K562 (cell line): ENCODE data around the gene DHRS11. TPM values are rescaled to one million over a fixed set of nuclear protein-coding genes. Genes with fewer than 3 reads are reported as not detected.

ENCODE experiments used
- BCLAF1 ChIP-seq, 2 experiments: fragments of 450-650 bp in 1 of 2; IDR thresholded peaks; 2 replicates each; pipeline ENCODE4 v1.6.1; 2011 to 2017; ENCODE audit warnings: low read depth in 2 of 2, antibody characterized with exemption in 1 of 2, borderline replicate concordance in 1 of 2, low read length in 1 of 2, mild to moderate bottlenecking in 1 of 2, mixed read lengths in 1 of 2; ENCODE audit not compliant: control insufficient read depth in 1 of 2
- BDP1 ChIP-seq: IDR thresholded peaks from 3 replicates; pipeline ENCODE4 v1.6.1; 2011; ENCODE audit not compliant: insufficient read length, insufficient read depth
- BRD9 ChIP-seq: fragments of 450-650 bp; IDR thresholded peaks from 2 replicates; pipeline ENCODE4 v1.6.1; 2018; ENCODE audit warnings: low read depth; ENCODE audit not compliant: partially characterized antibody
- NEUROD1 ChIP-seq: fragments of 150-350 bp; IDR thresholded peaks from 2 replicates; pipeline ENCODE4 v1.6.1; 2014; ENCODE audit warnings: borderline replicate concordance, low read length, low read depth; ENCODE audit not compliant: partially characterized antibody
- PURB ChIP-seq: sonication (generic); formaldehyde crosslinking; IDR thresholded peaks from 2 replicates; pipeline ENCODE4 v1.9.0; 2021; ENCODE audit warnings: low read depth, mild to moderate bottlenecking, missing genetic modification reagents
- PYGO2 ChIP-seq: fragments of 450-650 bp; IDR thresholded peaks from 2 replicates; pipeline ENCODE4 v1.6.1; 2016; ENCODE audit warnings: mild to moderate bottlenecking, missing genetic modification characterization, moderate library complexity, missing compliant biosample characterization
- RBFOX2 ChIP-seq: fragments of 200-400 bp; formaldehyde crosslinking; IDR thresholded peaks from 2 replicates; pipeline ENCODE4 v1.6.1; 2017; ENCODE audit warnings: low read depth, mild to moderate bottlenecking, low read length, moderate library complexity
- RFX1 ChIP-seq: fragments of 450-650 bp; IDR thresholded peaks from 2 replicates; pipeline ENCODE4 v1.6.1; 2016; ENCODE audit warnings: mild to moderate bottlenecking, moderate library complexity
- SMAD1 ChIP-seq: fragments of 150-350 bp; IDR thresholded peaks from 2 replicates; pipeline ENCODE4 v1.6.1; 2014; ENCODE audit warnings: low read length, low read depth; ENCODE audit not compliant: partially characterized antibody
- SMAD4 ChIP-seq: fragments of 250-450 bp; sonication (Bioruptor Pico); conservative IDR thresholded peaks from 2 replicates; pipeline ENCODE4 v1.8.0; 2021; ENCODE audit warnings: inconsistent platforms, mild to moderate bottlenecking, moderate library complexity
- ZBTB49 ChIP-seq: sonication (generic); formaldehyde crosslinking; IDR thresholded peaks from 2 replicates; pipeline ENCODE4 v1.8.0; 2022; ENCODE audit warnings: missing genetic modification reagents, mild to moderate bottlenecking, borderline replicate concordance
- ZNF324 ChIP-seq: fragments of 250-450 bp; sonication (Bioruptor Pico); IDR thresholded peaks from 2 replicates; pipeline ENCODE4 v1.4.0; 2020; ENCODE audit warnings: mild to moderate bottlenecking
- ZNF561 ChIP-seq: fragments of 450-650 bp; formaldehyde crosslinking; conservative IDR thresholded peaks from 2 replicates; pipeline ENCODE4 v1.4.0; 2020; ENCODE audit warnings: mild to moderate bottlenecking, moderate library complexity
- ZNF830 ChIP-seq: fragments of 250-450 bp; sonication (Bioruptor Pico); IDR thresholded peaks from 2 replicates; pipeline ENCODE4 v1.5.0; 2021; ENCODE audit warnings: mild to moderate bottlenecking
- polyA plus RNA-seq, 8 experiments: library from polyadenylated mRNA; depleted of rRNA in 4 of 8; stranded (reverse) in 5 of 8; unstranded in 3 of 8; fragments of >200 nt; fragmentation: Nextera tagmentation in 2 of 8; fragmentation: Illumina TruSeq in 1 of 8; extraction: Ambion mirVana in 2 of 8; extraction: Trizol in 1 of 8; gene quantifications; 2 replicates each; pipeline versions ENCODE4 v1.2.1 to v1.2.3, GENCODE V29; 2011 to 2014; ENCODE audit warnings: inconsistent platforms in 1 of 8, missing spikeins in 1 of 8
- total RNA-seq, 7 experiments: library from RNA; depleted of rRNA in 6 of 7; stranded (reverse); fragments of >200 nt in 6 of 7; fragmentation: Illumina TruSeq in 2 of 7; extraction: Trizol in 2 of 7; gene quantifications; 2 replicates each; pipeline versions ENCODE4 v1.2.1 to v1.2.3, GENCODE V29; 2011 to 2021; ENCODE audit warnings: low replicate concordance in 1 of 7
- TF ChIP-seq, protein P1 (sequence below): fragments of 450-650 bp; IDR thresholded peaks from 2 replicates; pipeline ENCODE4 v1.6.1; 2016; ENCODE audit warnings: antibody characterized with exemption
- TF ChIP-seq, protein P2 (sequence below): fragments of 200-400 bp; formaldehyde crosslinking; IDR thresholded peaks from 2 replicates; pipeline ENCODE4 v1.6.1; 2017; ENCODE audit warnings: mild to moderate bottlenecking, low read depth, low read length, moderate library complexity
- TF ChIP-seq, protein P3 (sequence below): sonication (generic); formaldehyde crosslinking; IDR thresholded peaks from 2 replicates; pipeline ENCODE4 v1.9.0; 2022; ENCODE audit warnings: mild to moderate bottlenecking, missing genetic modification reagents

The DHRS11 gene
- total and polyA plus RNA-seq, 9 of the 15 experiments (the other 6 are each of a cell fraction or from before 2014, with no cell fraction given), result 15.2 to 123 (median 59.8) TPM

- no peak for TF ChIP-seq BRD9
- TF ChIP-seq SMAD1, result no peak
- no peak for TF ChIP-seq BDP1
- peak in 1 of 2 experiments; percentile 39; a peak in 1 of 4 replicates for TF ChIP-seq BCLAF1 (IDR thresholded peaks at IDR 0.05; ENCODE audit: borderline replicate concordance in 1 of 2, control insufficient read depth in 1 of 2, low read depth in 2 of 2, low read length in 1 of 2)
- TF ChIP-seq, protein P1, sequence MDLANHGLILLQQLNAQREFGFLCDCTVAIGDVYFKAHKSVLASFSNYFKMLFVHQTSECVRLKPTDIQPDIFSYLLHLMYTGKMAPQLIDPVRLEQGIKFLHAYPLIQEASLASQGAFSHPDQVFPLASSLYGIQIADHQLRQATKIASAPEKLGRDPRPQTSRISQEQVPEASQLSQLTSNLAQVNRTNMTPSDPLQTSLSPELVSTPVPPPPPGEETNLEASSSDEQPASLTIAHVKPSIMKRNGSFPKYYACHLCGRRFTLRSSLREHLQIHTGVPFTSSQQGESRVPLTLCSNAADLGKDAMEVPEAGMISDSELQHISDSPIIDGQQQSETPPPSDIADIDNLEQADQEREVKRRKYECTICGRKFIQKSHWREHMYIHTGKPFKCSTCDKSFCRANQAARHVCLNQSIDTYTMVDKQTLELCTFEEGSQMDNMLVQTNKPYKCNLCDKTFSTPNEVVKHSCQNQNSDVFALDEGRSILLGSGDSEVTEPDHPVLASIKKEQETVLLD, result peak; percentile 92
- no peak for TF ChIP-seq PYGO2 (tag)
- TF ChIP-seq RFX1, result no peak
- TF ChIP-seq, protein P2, sequence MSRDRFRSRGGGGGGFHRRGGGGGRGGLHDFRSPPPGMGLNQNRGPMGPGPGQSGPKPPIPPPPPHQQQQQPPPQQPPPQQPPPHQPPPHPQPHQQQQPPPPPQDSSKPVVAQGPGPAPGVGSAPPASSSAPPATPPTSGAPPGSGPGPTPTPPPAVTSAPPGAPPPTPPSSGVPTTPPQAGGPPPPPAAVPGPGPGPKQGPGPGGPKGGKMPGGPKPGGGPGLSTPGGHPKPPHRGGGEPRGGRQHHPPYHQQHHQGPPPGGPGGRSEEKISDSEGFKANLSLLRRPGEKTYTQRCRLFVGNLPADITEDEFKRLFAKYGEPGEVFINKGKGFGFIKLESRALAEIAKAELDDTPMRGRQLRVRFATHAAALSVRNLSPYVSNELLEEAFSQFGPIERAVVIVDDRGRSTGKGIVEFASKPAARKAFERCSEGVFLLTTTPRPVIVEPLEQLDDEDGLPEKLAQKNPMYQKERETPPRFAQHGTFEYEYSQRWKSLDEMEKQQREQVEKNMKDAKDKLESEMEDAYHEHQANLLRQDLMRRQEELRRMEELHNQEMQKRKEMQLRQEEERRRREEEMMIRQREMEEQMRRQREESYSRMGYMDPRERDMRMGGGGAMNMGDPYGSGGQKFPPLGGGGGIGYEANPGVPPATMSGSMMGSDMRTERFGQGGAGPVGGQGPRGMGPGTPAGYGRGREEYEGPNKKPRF, result no peak
- peak; percentile 90 for TF ChIP-seq RBFOX2
- TF ChIP-seq ZNF324 (CRISPR knock-in tag), result no peak
- no peak for TF ChIP-seq ZNF561 (CRISPR knock-in tag)
- TF ChIP-seq ZNF830 (CRISPR knock-in tag), result 0 out of 2 replicates have a peak, but pooled peaks have one; percentile 34
- TF ChIP-seq ZBTB49 (CRISPR knock-in tag), result no peak
- TF ChIP-seq, protein P3, sequence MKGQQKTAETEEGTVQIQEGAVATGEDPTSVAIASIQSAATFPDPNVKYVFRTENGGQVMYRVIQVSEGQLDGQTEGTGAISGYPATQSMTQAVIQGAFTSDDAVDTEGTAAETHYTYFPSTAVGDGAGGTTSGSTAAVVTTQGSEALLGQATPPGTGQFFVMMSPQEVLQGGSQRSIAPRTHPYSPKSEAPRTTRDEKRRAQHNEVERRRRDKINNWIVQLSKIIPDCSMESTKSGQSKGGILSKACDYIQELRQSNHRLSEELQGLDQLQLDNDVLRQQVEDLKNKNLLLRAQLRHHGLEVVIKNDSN (CRISPR knock-in tag), result peak; percentile 75
- no peak for TF ChIP-seq PURB (CRISPR knock-in tag)
- no peak for TF ChIP-seq SMAD4
- peak; percentile 68 for TF ChIP-seq NEUROD1
Measured at GRCh38 chr17:36601303-36602029, 9.8 kb downstream of the DHRS11 start, which contains the start of gene MRM1 (continued).
